ENCODE results near the gene C6orf120. TPM values are rescaled to one million over a fixed set of nuclear protein-coding genes. Genes with fewer than 3 reads are reported as not detected.

Gene C6orf120
- total and polyA plus RNA-seq, 9 of the 15 experiments (the other 6 are each of a cell fraction or from before 2014, with no cell fraction given), result 7.7 to 44.9 (median 34.8) TPM

GRCh38 chr6:169701954-169702839, at the start of gene C6orf120, which contains the start of gene WDR27 (continued):
- no peak for TF ChIP-seq TAL1 (IDR thresholded peaks at IDR 0.05)
- TF ChIP-seq ZNF3 (CRISPR knock-in tag; IDR thresholded peaks at IDR 0.05), result no peak
- TF ChIP-seq TAF7 (tag; IDR thresholded peaks at IDR 0.05), result 0 out of 2 replicates have a peak, but pooled peaks have one; percentile 39
- TF ChIP-seq ETV6 (IDR thresholded peaks at IDR 0.05; ENCODE audit: borderline replicate concordance in 1 of 2, low read depth in 2 of 2, low read length in 1 of 2), result no peak
- TF ChIP-seq ETV6 (CRISPR knock-in tag; IDR thresholded peaks at IDR 0.05; ENCODE audit: borderline replicate concordance), result 0 out of 2 replicates have a peak, but pooled peaks have one; percentile 36
- no peak for TF ChIP-seq SFPQ (IDR thresholded peaks at IDR 0.05; ENCODE audit: low read depth, low read length)
- TF ChIP-seq KLF16 (IDR thresholded peaks at IDR 0.05), result no peak
- peak; percentile 47; the same call in 1 of the 2 replicates for TF ChIP-seq THAP12 (CRISPR knock-in tag; IDR thresholded peaks at IDR 0.05)
- TF ChIP-seq GTF2E2 (tag; IDR thresholded peaks at IDR 0.05), result no peak
- TF ChIP-seq RBM15 (IDR thresholded peaks at IDR 0.05; ENCODE audit: insufficient read depth, low read length), result no peak
- no peak for TF ChIP-seq CEBPZ (IDR thresholded peaks at IDR 0.05; ENCODE audit: borderline replicate concordance, low read depth, low read length)
- TF ChIP-seq ZNF23 (CRISPR knock-in tag; IDR thresholded peaks at IDR 0.05), result 0 out of 2 replicates have a peak, but pooled peaks have one; percentile 34
- TF ChIP-seq ZNF639 (CRISPR knock-in tag; conservative IDR thresholded peaks at IDR 0.05 in 1 of 2, IDR thresholded peaks at IDR 0.05 in 1 of 2), result peak in 1 of 2 experiments; percentile 85; a peak in 2 of 4 replicates

Data from K562 (cell line).